Measurements from ENCODE around the gene F9.
"Not testable (repeated sequence)": the region's sequence is repeated elsewhere in the genome, so short reads cannot be mapped to it uniquely, and the experiment has no call there.

Gene F9

GRCh38 chrX:139530550-139530949, at the start of gene F9:
TSS of gene F9 (plus strand) at chrX:139530739. CDS start at chrX:139530765, 26 bp downstream.
- in situ Hi-C loops (cut with MboI; ENCODE audit: low sequenced_read_pairs): no loop called here

DNA sequence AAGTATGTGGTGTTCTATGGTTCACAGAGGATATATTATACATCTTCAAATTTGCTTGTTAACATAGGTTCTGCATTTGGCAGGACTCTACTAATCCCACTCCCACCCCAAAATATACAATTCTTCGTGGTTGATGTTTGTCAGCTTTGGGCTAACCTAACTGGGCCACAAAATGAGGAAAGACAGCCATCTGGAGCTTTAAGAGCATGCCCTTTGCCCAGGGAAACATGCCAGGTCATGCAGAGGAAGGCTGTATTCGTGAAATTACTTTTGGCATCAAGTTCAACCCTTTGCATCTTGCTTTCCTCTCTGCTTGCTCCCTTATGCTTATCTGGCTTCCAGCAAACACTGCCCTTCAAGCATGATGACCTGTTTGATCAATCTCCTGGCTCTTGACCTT, 46.8 kb upstream of the F9 start:
- in situ Hi-C loops (cut with MboI; ENCODE audit: low sequenced_read_pairs): no loop called here

- in situ Hi-C loops (cut with MboI; ENCODE audit: low sequenced_read_pairs): no loop called here
Observed at GRCh38 chrX:139484591-139484990, 45.9 kb upstream of the F9 start.

DNA sequence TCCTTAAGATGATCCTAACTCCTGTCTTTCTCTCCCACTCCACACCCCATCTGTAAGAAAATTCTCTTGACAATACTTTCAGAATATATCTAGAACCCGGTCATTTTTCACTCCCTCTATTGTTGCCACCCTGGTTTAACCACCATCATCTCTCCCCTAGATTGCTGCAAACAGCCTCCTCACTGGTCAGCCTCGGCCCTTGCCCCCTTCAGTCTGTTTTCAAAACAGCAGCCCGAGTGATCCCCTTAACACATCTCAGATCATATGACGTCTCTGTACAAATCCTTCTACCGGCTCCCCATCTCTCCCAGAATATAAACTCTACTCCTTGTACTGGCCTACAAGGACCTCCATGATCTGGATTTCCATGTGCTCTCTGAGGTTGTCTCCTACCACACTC, 35.2 kb upstream of the F9 start:
- in situ Hi-C loops (cut with MboI; ENCODE audit: low sequenced_read_pairs): no loop called here

DNA sequence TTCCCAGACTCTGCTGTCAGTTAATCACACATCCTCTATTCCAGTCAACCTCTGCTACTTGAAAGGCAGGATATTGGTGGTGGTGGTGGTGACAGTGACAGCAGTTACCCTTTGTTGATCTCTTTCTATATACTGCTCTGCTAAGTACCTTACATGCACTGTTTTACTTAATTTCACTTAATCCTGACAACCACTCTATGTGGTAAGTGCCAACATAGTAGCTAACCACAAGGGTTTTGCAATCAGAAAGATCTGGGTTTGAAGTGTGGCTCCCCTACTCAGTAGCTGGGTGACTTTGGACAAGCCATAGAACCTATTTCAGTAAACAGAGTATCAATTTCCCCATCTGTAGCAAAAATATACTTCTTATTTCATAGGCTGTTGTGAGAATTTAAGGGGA, 24.2 kb upstream of the F9 start:
- in situ Hi-C loops (cut with MboI; ENCODE audit: low sequenced_read_pairs): no loop called here

- in situ Hi-C loops (cut with MboI; ENCODE audit: low sequenced_read_pairs): no loop called here
Observed at GRCh38 chrX:139508099-139508498, 22.4 kb upstream of the F9 start.

DNA sequence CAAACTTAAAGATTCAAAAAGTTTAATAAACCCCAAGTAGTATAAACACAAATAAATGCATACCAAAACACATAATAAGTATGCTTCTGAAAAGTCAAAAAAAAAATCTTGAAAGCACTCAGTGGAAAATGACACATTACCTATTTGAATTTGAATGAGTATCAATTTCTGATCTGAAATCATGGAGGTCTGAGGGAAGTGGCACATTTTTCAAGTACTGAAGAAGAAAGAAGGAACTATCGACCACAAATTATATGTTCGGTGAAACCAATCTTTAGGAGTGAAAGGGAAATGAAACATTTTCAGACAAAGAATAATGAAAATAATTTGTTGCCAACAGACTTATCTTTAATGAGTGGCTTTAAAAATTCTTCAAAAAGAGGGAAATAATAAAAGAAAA, 12.1 kb upstream of the F9 start:
- in situ Hi-C loops (cut with MboI; ENCODE audit: low sequenced_read_pairs): no loop called here

GRCh38 chrX:139528829-139529228, 1.7 kb upstream of the F9 start:
- in situ Hi-C loops (cut with MboI; ENCODE audit: low sequenced_read_pairs): not testable (repeated sequence)

GRCh38 chrX:139532834-139533233, 2.3 kb downstream of the F9 start:
- in situ Hi-C loops (cut with MboI; ENCODE audit: low sequenced_read_pairs): no loop called here

DNA sequence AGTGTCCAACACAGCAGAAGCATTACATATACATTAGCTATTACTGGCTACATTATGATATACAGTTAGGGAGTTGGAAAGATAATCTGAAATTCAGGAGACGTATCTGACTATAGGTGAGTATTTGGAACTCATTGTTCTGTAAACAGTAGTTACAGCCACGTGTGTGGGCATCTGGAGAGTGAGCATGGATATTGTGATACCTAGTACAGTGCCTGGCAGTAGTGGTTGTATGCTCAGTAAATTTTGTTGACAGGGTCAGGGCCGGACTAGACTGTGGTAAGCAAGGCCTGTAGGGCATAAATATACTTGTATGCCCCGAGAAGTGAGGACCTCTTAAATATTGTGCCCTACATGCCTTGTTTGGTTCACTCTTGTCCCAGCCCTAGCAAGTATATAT, 2.9 kb downstream of the F9 start:
- in situ Hi-C loops (cut with MboI; ENCODE audit: low sequenced_read_pairs): no loop called here

- in situ Hi-C loops (cut with MboI; ENCODE audit: low sequenced_read_pairs): no loop called here
Observed at GRCh38 chrX:139538907-139539790, 8.6 kb downstream of the F9 start.

DNA sequence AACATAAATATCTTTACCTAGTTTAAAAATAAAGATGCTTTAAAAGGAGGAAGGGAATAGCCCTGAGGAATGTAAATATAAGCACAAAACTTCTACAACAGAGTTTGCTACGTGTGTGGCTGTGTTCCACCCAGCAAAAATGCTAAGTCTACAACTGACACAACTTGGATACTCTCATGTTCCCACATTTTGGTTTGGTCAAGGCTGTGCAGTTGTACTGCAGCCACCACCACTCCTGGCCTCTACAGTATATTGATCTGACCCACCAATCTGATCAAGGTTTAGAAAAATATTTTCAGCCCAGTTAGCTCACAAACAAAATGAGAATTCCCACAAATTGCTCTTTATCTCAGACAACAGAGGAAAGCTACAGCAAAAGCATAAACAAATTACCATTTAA, 12.1 kb downstream of the F9 start:
- in situ Hi-C loops (cut with MboI; ENCODE audit: low sequenced_read_pairs): no loop called here

DNA sequence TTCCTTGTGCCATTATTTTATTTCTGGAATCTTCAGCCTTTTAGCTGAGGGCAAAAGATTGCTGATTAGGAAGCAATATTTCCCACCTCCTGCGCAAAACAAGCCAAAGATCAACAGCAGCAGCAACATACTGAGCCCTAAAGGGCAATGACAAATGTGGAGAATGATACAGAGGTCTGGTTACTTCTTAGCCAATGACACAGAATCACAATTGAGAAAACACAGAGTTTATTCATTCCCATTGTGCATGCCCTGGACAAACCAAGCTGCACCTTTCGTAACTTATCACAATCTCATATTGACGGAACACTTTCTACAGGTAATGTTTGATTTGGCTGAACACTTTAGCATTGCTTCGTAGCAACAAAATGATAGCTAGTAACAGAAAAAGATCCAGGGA, 13.4 kb downstream of the F9 start:
- in situ Hi-C loops (cut with MboI; ENCODE audit: low sequenced_read_pairs): no loop called here

DNA sequence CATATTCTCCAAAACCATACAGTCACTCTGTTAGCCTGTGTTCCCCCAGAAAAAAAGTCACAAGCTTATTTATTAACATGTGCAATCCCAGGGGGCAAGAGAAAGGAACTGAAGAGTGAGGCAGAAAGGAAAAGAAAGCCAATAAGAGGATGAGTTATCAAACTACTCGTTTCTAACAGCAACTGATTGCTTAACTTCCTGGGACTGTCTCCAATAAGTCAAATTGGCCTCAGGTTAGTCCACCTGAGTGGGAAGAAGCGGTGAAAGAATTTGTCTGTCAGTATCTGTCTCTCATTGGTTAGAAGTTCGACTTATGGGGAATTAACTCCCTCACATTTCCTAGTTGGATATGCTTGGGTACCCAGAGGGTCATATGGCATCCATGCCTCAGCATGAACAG, 14.1 kb downstream of the F9 start:
- in situ Hi-C loops (cut with MboI; ENCODE audit: low sequenced_read_pairs): no loop called here

- in situ Hi-C loops (cut with MboI; ENCODE audit: low sequenced_read_pairs): no loop called here
Observed at GRCh38 chrX:139554376-139554775, 23.8 kb downstream of the F9 start.

DNA sequence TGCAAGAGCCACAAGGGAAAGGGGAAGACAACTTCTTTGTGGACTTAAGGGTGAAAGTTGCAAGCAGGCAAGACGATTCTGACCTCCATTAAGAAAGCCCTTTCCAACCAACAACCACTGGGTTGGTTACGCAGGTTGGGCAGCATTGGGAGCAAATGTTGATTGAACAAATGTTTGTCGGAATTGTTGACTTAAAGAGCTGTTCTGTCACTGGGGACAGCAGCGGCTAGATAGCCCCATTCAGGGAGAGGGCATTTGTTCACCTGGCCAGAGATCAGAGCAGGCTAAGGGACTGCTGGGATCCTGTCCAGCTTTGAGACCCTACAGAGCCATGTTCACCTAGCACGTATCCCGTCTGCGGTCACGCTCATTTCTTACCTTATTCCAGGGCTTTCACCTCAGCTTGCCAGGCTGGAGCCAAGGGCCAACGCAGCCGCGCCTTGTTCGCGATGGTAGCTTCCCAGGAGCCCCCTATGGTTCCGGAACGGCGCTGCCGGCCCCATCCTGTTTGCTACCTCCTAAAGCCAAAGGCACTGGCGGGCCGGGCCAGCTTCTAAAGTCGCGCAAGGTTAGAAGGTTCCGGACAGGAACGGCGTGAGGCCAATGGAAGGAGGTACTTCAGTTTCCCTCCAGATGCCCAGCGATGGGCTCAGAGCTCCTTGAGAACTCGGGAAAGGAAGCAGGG, 24.6 kb downstream of the F9 start:
- in situ Hi-C loops (cut with MboI; ENCODE audit: low sequenced_read_pairs): no loop called here

DNA sequence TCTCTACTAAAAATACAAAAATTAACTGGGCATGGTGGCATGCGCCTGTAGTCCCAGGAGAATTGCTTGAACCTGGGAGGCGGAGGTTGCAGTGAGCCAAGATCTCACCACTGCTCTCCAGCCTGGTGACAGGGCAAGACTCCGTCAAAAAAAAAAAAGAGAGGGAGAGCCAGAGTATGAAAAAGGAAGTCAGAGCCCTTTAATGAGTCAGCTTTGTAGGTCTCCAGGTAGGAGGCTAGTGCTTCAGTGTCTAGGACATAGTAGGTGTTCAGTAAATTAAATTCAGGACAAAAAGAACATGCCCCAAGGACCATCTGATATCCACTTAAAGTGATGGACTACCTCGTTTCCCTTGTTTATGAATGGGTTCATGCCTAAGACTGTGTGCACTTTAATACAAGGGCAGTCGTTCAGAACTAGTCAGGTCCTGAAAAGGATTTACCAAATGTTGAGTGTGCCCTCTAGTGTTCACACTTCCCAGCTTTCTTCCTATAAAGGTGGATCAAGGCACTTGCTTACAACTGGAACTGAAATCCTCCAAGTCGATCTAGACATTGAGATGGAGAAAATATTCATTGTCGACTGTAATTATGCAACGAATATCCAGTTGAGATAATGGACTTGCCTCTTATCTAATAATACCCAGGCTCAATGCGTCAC, 29.0 kb downstream of the F9 start:
- in situ Hi-C loops (cut with MboI; ENCODE audit: low sequenced_read_pairs): no loop called here

DNA sequence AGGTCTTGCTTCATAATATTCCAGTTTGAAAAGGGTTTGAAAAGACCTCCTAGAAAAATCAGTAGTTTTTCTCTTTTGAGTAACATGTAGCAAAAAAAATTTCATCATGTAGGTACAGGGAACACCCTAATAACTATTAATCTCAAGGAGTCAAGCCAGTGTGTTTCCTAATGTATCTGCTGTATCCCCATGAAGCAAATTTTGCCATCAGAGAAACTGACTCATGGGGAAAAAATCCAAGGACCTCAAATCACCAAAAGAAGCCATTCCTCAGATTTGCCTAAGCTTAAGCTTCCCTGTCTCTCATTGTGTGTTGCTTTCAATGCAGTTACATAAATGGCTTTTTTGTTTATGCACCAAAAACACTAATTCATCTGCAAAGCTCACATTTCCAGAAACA, 29.7 kb downstream of the F9 start:
- in situ Hi-C loops (cut with MboI; ENCODE audit: low sequenced_read_pairs): no loop called here

- in situ Hi-C loops (cut with MboI; ENCODE audit: low sequenced_read_pairs): no loop called here
Observed at GRCh38 chrX:139563251-139563650, 32.7 kb downstream of the F9 start.

DNA sequence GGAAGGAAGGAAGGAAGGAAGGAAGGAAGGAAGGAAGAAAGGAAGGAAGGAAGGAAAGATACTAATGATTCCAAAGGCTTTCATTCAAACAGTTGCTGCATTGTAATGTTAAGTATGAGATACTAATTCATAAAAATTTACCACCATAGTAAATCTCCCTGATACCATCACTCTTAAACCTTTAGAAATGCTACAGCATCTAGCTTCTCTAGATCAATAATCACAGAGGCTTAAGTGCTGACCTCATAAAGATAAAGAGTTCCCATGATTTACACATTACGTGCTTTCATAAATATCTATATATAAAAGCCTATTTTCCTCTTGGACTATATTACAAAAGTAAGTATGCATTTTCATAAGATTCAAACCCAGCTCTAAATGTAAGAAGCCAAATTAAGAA, 36.4 kb downstream of the F9 start:
- in situ Hi-C loops (cut with MboI; ENCODE audit: low sequenced_read_pairs): no loop called here

GRCh38 chrX:139581068-139581467, 50.5 kb downstream of the F9 start:
- in situ Hi-C loops (cut with MboI; ENCODE audit: low sequenced_read_pairs): no loop called here

DNA sequence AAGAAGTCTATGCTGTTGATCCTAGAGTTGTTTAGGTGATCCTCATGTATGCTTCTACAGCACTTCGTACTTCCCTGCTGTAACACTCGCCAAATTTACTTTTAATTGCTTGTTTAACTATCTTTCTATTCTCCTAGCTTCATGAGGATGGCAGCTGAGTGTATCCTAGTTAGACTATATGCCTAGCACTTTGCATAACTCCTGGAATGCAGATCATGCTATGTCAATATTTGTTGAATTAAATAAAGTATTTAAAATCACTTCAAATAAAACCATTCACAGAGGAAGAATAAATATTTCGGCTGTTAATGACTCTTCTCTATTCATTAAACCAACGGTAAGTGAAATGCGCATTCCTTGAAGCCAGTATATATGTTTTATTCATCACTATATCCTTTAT, 55.1 kb downstream of the F9 start:
- in situ Hi-C loops (cut with MboI; ENCODE audit: low sequenced_read_pairs): no loop called here
